H1 (cell line): ENCODE data around the gene EFCAB6. TPM values are rescaled to one million over a fixed set of nuclear protein-coding genes. Genes with fewer than 3 reads are reported as not detected.

Experiments
- CTCF ChIA-PET: fragments of 300-600 bp; sonication (Branson Sonifier 250); formaldehyde crosslinking; loops from one replicate; lab custom pipeline; 2021; ENCODE audit not compliant: partially characterized antibody; lab: Charles Lee
- POLR2A ChIA-PET: fragments of 300-600 bp; sonication (Branson Sonifier 250); formaldehyde crosslinking; loops from one replicate; lab custom pipeline; 2021; ENCODE audit warnings: inconsistent platforms; ENCODE audit not compliant: partially characterized antibody; lab: Charles Lee
- DNase-seq, 2 experiments: peaks; one replicate each; pipeline versions ENCODE4 v3.0.0 to v3.0.0-alpha.2; 2010 to 2022; ENCODE audit warnings: low spot score in 2 of 2, low read depth in 1 of 2, mixed read lengths in 1 of 2
- FAIRE-seq: peaks from 2 replicates; lab custom pipeline; 2011; peaks lifted over from hg19 to GRCh38; lab: Jason Lieb, UNC
- H2AFZ ChIP-seq: 2 replicates; pipeline ENCODE4 v1.8.1; 2012; ENCODE audit warnings: low read length, inconsistent platforms
- H2AK5ac ChIP-seq: 2 replicates; pipeline ENCODE4 v1.6.1; 2013; ENCODE audit warnings: low read depth, low read length
- H2BK120ac ChIP-seq: replicated peaks from 2 replicates; pipeline ENCODE3; 2013; ENCODE audit warnings: low read depth, low read length, inconsistent platforms
- H2BK12ac ChIP-seq: 2 replicates; pipeline ENCODE4 v1.6.1; 2013; ENCODE audit warnings: low read depth, low read length
- H2BK15ac ChIP-seq: 2 replicates; pipeline ENCODE4 v1.6.1; 2013; ENCODE audit warnings: low read length
- H2BK20ac ChIP-seq: 2 replicates; pipeline ENCODE4 v1.6.1; 2013; ENCODE audit warnings: low read length
- H2BK5ac ChIP-seq: 2 replicates; pipeline ENCODE4 v1.6.1; 2013; ENCODE audit warnings: low read depth, low read length
- H3K14ac ChIP-seq: 2 replicates; pipeline ENCODE4 v1.6.1; 2013; ENCODE audit warnings: inconsistent platforms; ENCODE audit not compliant: insufficient read length
- H3K18ac ChIP-seq: 2 replicates; pipeline ENCODE4 v1.6.1; 2013; ENCODE audit warnings: low read length; ENCODE audit errors: extremely low read depth
- H3K23ac ChIP-seq: 2 replicates; pipeline ENCODE4 v1.6.1; 2013; ENCODE audit warnings: inconsistent platforms; ENCODE audit not compliant: insufficient read length
- H3K23me2 ChIP-seq: 2 replicates; pipeline ENCODE4 v1.6.1; 2013; ENCODE audit warnings: low read depth, low read length
- H3K27ac ChIP-seq: 2 replicates; pipeline ENCODE4 v1.6.1; 2011; ENCODE audit warnings: low read depth, low read length, inconsistent platforms
- H3K27me3 ChIP-seq, 4 experiments: replicated peaks in 1 of 4; 1 replicate in 1 of 4; 2 replicates in 3 of 4; pipeline versions ENCODE4 v1.6.1 to v1.8.1; 2011 to 2013; ENCODE audit warnings: low read length in 3 of 4, mild to moderate bottlenecking in 3 of 4, inconsistent platforms in 2 of 4, mixed read lengths in 2 of 4, moderate library complexity in 1 of 4; ENCODE audit not compliant: control insufficient read depth in 3 of 4, insufficient read depth in 3 of 4; ENCODE audit errors: extremely low read depth in 1 of 4
- H3K36me3 ChIP-seq, 4 experiments: 2 replicates each; pipeline versions ENCODE4 v1.6.1 to v1.8.1; 2011 to 2013; ENCODE audit warnings: mild to moderate bottlenecking in 4 of 4, low read length in 3 of 4, moderate library complexity in 2 of 4, control low read depth in 1 of 4, inconsistent platforms in 1 of 4; ENCODE audit not compliant: insufficient read depth in 4 of 4, control insufficient read depth in 2 of 4
- H3K4ac ChIP-seq: replicated peaks from 2 replicates; pipeline ENCODE3; 2013; ENCODE audit warnings: low read length, low read depth, mixed read lengths, inconsistent platforms; ENCODE audit not compliant: insufficient read length
- H3K4me1 ChIP-seq, 4 experiments: replicated peaks in 1 of 4; 1 replicate in 1 of 4; 2 replicates in 3 of 4; pipeline versions ENCODE4 v1.6.1 to v1.8.1; 2011 to 2013; ENCODE audit warnings: low read length in 3 of 4, inconsistent platforms in 2 of 4, mixed read lengths in 1 of 4; ENCODE audit not compliant: insufficient read depth in 4 of 4, control insufficient read depth in 3 of 4
- H3K4me2 ChIP-seq, 2 experiments: 2 replicates each; pipeline versions ENCODE4 v1.6.1 to v1.8.1; 2011 to 2013; ENCODE audit warnings: low read depth in 2 of 2, low read length in 2 of 2, control low read depth in 1 of 2, inconsistent platforms in 1 of 2, mild to moderate bottlenecking in 1 of 2; ENCODE audit not compliant: insufficient read depth in 1 of 2
- H3K4me3 ChIP-seq, 4 experiments: fragments of 200-600, 300-600 bp in 1 of 4; sonication (generic), shearing (Covaris generic), sonication (Bioruptor Twin) in 1 of 4; 2 replicates each; pipeline versions ENCODE4 v1.5.1 to v1.8.1; 2011 to 2016; ENCODE audit warnings: low read length in 4 of 4, low read depth in 3 of 4, control low read depth in 2 of 4, inconsistent platforms in 2 of 4, mild to moderate bottlenecking in 2 of 4, mixed read lengths in 1 of 4, moderate library complexity in 1 of 4; ENCODE audit not compliant: insufficient read depth in 2 of 4; ENCODE audit errors: extremely low read depth in 1 of 4
- H3K56ac ChIP-seq: replicated peaks from 2 replicates; pipeline ENCODE3; 2013; ENCODE audit warnings: low read depth, mild to moderate bottlenecking, mixed read lengths, low read length, inconsistent platforms; ENCODE audit not compliant: insufficient read length
- H3K79me1 ChIP-seq: 2 replicates; pipeline ENCODE4 v1.6.1; 2013; ENCODE audit warnings: low read depth, low read length, control low read depth
- H3K79me2 ChIP-seq, 2 experiments: 2 replicates each; pipeline versions ENCODE4 v1.6.1 to v1.8.1; 2012 to 2013; ENCODE audit warnings: low read length in 2 of 2, mild to moderate bottlenecking in 2 of 2, inconsistent platforms in 1 of 2; ENCODE audit not compliant: insufficient read depth in 2 of 2, control insufficient read depth in 1 of 2
- H3K9ac ChIP-seq, 4 experiments: replicated peaks in 1 of 4; 1 replicate in 1 of 4; 2 replicates in 3 of 4; pipeline versions ENCODE4 v1.6.1 to v1.8.1; 2011 to 2013; ENCODE audit warnings: low read depth in 3 of 4, low read length in 3 of 4, control low read depth in 2 of 4, mild to moderate bottlenecking in 2 of 4, moderate library complexity in 2 of 4, inconsistent platforms in 1 of 4; ENCODE audit errors: extremely low read depth in 1 of 4
- H3K9me3 ChIP-seq, 2 experiments: 2 replicates each; pipeline versions ENCODE4 v1.6.1 to v1.8.1; 2012 to 2013; ENCODE audit warnings: mild to moderate bottlenecking in 2 of 2, moderate library complexity in 2 of 2, control low read depth in 1 of 2, inconsistent platforms in 1 of 2, low read depth in 1 of 2, low read length in 1 of 2, mixed read lengths in 1 of 2; ENCODE audit not compliant: insufficient read depth in 2 of 2
- H4K20me1 ChIP-seq, 2 experiments: replicated peaks in 1 of 2; 2 replicates each; pipeline versions ENCODE3 to v1.8.1; 2011 to 2013; ENCODE audit warnings: inconsistent platforms in 2 of 2, low read length in 2 of 2, mild to moderate bottlenecking in 1 of 2; ENCODE audit not compliant: insufficient read depth in 2 of 2, control insufficient read depth in 1 of 2
- H4K5ac ChIP-seq: 2 replicates; pipeline ENCODE4 v1.6.1; 2013; ENCODE audit warnings: low read length, low read depth, mixed read lengths, inconsistent platforms; ENCODE audit not compliant: insufficient read length
- H4K8ac ChIP-seq: 2 replicates; pipeline ENCODE4 v1.8.0; 2013; ENCODE audit warnings: mild to moderate bottlenecking, moderate library complexity, low read length, inconsistent platforms; ENCODE audit not compliant: insufficient read depth; ENCODE audit errors: extremely low read depth
- H4K91ac ChIP-seq: replicated peaks from 2 replicates; pipeline ENCODE3; 2013; ENCODE audit warnings: low read length, mixed read lengths, inconsistent platforms; ENCODE audit not compliant: insufficient read length
- CBX8 ChIP-seq: fragments of 300-800, 300-1000 bp; sonication (generic); IDR thresholded peaks from 2 replicates; pipeline ENCODE4 v1.7.1; 2016; ENCODE audit warnings: low read depth, low read length, borderline replicate concordance
- EZH2 ChIP-seq: fragments of 200-600 bp; sonication (generic); IDR thresholded peaks from 2 replicates; pipeline ENCODE4 v1.7.1; 2012; ENCODE audit warnings: low read depth, mild to moderate bottlenecking, moderate library complexity, low read length, inconsistent platforms; ENCODE audit not compliant: severe bottlenecking
- KDM1A ChIP-seq: fragments of 200-600, 300-600 bp; sonication (generic); IDR thresholded peaks from 2 replicates; pipeline ENCODE4 v1.7.1; 2016; ENCODE audit warnings: mild to moderate bottlenecking, low read length, borderline replicate concordance
- SIX5 ChIP-seq: IDR thresholded peaks from 2 replicates; pipeline ENCODE4 v1.6.1; 2011; ENCODE audit warnings: mild to moderate bottlenecking, low read depth, low read length
- TAF7 ChIP-seq: optimal IDR thresholded peaks from 2 replicates; pipeline ENCODE3; 2011; ENCODE audit warnings: low read depth, mild to moderate bottlenecking, inconsistent platforms, low read length, moderate library complexity, borderline replicate concordance
- WGBS, 2 experiments: shearing (Covaris generic) in 1 of 2; methylation state at CpG; one replicate each; pipeline versions ENCODE4 v1.1.6 to v1.1.7; 2013 to 2015; ENCODE audit warnings: low lambda C conversion rate in 2 of 2, mixed read lengths in 2 of 2, inconsistent platforms in 1 of 2, low coverage in 1 of 2, missing lambda C conversion rate in 1 of 2; ENCODE audit not compliant: insufficient replicate concordance in 2 of 2, insufficient coverage in 1 of 2, insufficient read length in 1 of 2; ENCODE audit errors: extremely low coverage in 1 of 2, missing lambda C conversion rate in 1 of 2; 5-methylcytosine and 5-hydroxymethylcytosine counted together
- polyA plus RNA-seq, 7 experiments: library from polyadenylated mRNA; depleted of rRNA in 3 of 7; stranded (reverse) in 5 of 7; unstranded in 2 of 7; fragments of >200 nt in 5 of 7; fragments of 200-250 nt in 2 of 7; gene quantifications; 1 replicate in 5 of 7; 2 replicates in 1 of 7; 4 replicates in 1 of 7; pipeline versions ENCODE4 v1.2.1 to v1.2.3, GENCODE V29; 2011 to 2013; ENCODE audit warnings: missing spikeins in 2 of 7, mixed read lengths in 2 of 7
- total RNA-seq: library from RNA; stranded (reverse); fragmentation: NEBNext Ultra II Directional; extraction: Animal tissue kit (Norgen Biotek cat#: 25700); gene quantifications from 2 replicates; pipeline ENCODE4 v1.2.1, GENCODE V29; 2021
- TF ChIP-seq, protein P1 (sequence below): IDR thresholded peaks from 2 replicates; pipeline ENCODE4 v1.6.1; 2012; ENCODE audit warnings: inconsistent platforms
- TF ChIP-seq, protein P2 (sequence below): IDR thresholded peaks from 2 replicates; pipeline ENCODE4 v1.6.1; 2011; ENCODE audit warnings: low read length, improper control_type of control experiment

The EFCAB6 gene
- total and polyA plus RNA-seq, 2 of the 8 experiments (the other 6 are each of a cell fraction or from before 2014, with no cell fraction given), result 0.32 to 1.7 TPM

DNA sequence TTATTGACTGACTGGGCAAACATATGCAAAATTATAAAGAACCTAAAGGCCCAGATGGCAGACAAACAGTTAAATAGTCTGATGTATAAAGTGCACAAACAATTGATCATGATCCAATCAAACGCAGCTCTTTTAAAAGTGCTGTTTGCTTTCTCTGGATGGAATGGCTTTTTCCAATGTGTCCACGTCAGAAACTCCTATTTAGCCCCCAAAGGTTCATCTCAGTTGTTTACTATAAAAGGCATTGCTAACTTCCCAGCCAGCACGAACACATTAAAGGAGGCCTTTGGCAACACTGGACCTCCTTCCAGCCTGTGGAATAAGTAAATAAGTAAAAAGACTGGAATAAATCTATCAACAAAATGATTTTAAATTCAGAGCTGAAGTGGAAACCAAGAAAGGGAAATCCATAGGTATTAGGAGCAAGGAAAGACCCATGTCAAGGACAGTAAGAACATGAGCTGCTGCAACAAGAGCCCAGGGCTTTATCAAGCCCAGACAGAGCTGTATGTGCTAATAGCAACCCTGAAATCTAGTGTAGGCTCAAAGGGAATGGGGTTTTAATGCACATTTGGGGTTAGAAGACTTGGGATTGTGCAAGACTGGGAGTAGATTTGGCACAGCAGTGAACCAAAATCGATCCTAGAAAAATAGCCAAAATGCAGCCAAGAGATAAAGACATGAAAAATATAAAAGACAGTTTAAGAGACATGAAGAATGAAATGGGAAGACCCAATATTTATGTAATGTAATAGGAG, 105.4 kb downstream of the EFCAB6 start:
- H3K18ac ChIP-seq, result no peak overlapping the region
- H3K23me2 ChIP-seq, result no peaks in the 10 kb centered on the region
- no peak overlapping the region for H2BK20ac ChIP-seq
- ChIA-PET POLR2A (no interaction called here), CTCF (interaction anchor here (1.3 to 1.5 kb wide), 2 partner anchors 9 to 11 kb away, joined by 3 to 6 read pairs; no protein-coding TSS in a partner anchor)
- FAIRE-seq (no peak), DNase-seq (no peak)
- no peaks in the 10 kb centered on the region for H3K27me3 ChIP-seq
- H4K20me1 ChIP-seq, result no peaks in the 10 kb centered on the region
- no peak overlapping the region for H2BK5ac ChIP-seq
- WGBS, 2 experiments, result 71% methylated on average over 4 of the region's 4 CpGs; no CpG with 5 or more reads in 1 of the 2 experiments
- H3K4me2 ChIP-seq, result 0 out of 4 replicates have a peak overlapping the region, but pooled peaks of 1 of the 2 experiments have one; percentile 8
- no peak overlapping the region for H2AFZ ChIP-seq
- no peaks in the 10 kb centered on the region for H3K36me3 ChIP-seq
- H3K79me1 ChIP-seq, result no peaks in the 10 kb centered on the region
- no peaks in the 10 kb centered on the region; a peak in 3 of 7 replicates for H3K4me1 ChIP-seq
- H2BK12ac ChIP-seq, result no peak overlapping the region
- H3K9me3 ChIP-seq, result peaks cover 8 to 15% of the 10 kb centered on the region in 2 experiments; a peak in 3 of 4 replicates
- H3K4ac ChIP-seq, result no peak overlapping the region
- no peak overlapping the region for H4K8ac ChIP-seq
- H4K5ac ChIP-seq, result no peak overlapping the region
- H3K14ac ChIP-seq, result no peak overlapping the region
- no peak overlapping the region for H3K4me3 ChIP-seq
- no peak overlapping the region for H2BK15ac ChIP-seq
- no peak overlapping the region for H2AK5ac ChIP-seq
- no peak overlapping the region for H3K23ac ChIP-seq
- H3K9ac ChIP-seq, result no peak overlapping the region
- H2BK120ac ChIP-seq, result no peak overlapping the region
- H3K79me2 ChIP-seq, result no peaks in the 10 kb centered on the region
- H3K27ac ChIP-seq, result no peak overlapping the region
- TF ChIP-seq KDM1A (no peak), SIX5 (no peak), TAF7 (no peak), EZH2 (no peak), CBX8 (no peak)
- TF ChIP-seq, protein P1, sequence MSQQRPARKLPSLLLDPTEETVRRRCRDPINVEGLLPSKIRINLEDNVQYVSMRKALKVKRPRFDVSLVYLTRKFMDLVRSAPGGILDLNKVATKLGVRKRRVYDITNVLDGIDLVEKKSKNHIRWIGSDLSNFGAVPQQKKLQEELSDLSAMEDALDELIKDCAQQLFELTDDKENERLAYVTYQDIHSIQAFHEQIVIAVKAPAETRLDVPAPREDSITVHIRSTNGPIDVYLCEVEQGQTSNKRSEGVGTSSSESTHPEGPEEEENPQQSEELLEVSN, result no peak
- TF ChIP-seq, protein P2, sequence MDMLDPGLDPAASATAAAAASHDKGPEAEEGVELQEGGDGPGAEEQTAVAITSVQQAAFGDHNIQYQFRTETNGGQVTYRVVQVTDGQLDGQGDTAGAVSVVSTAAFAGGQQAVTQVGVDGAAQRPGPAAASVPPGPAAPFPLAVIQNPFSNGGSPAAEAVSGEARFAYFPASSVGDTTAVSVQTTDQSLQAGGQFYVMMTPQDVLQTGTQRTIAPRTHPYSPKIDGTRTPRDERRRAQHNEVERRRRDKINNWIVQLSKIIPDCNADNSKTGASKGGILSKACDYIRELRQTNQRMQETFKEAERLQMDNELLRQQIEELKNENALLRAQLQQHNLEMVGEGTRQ, result no peak
- no peak overlapping the region for H4K91ac ChIP-seq
- H3K56ac ChIP-seq, result no peak overlapping the region
